ENCODE measurements around the gene TXNDC9.

GRCh38 chr2:99340669-99341236 is 4.6 kb upstream of the TXNDC9 start:
- TF ChIP-seq CTCF (IDR thresholded peaks at IDR 0.05) (no peak), POLR2A (IDR thresholded peaks at IDR 0.05) (no peak)
